ENCODE results near the gene CYRIA.

CYRIA gene

GRCh38 chr2:16645088-16645487, 20.5 kb downstream of the CYRIA start:
- no peak overlapping the region for H3K4me3 ChIP-seq (ENCODE audit: low read depth, low read length)

GRCh38 chr2:16644221-16644925, 21.3 kb downstream of the CYRIA start:
- H3K4me3 ChIP-seq (ENCODE audit: low read depth, low read length), result no peak overlapping the region
- no peak for TF ChIP-seq CTCF (IDR thresholded peaks at IDR 0.05; ENCODE audit: borderline replicate concordance, insufficient read depth, low read depth, low read length)

More at GRCh38 chr2:16645088-16645487, 20.5 kb downstream of the CYRIA start:
- no peak for TF ChIP-seq CTCF (IDR thresholded peaks at IDR 0.05; ENCODE audit: borderline replicate concordance, insufficient read depth, low read depth, low read length)

- TF ChIP-seq CTCF (IDR thresholded peaks at IDR 0.05; ENCODE audit: borderline replicate concordance, insufficient read depth, low read depth, low read length), result no peak
- no peak overlapping the region for H3K4me3 ChIP-seq (ENCODE audit: low read depth, low read length)
These were observed 22.5 kb downstream of the CYRIA start for GRCh38 chr2:16643099-16643498.

GRCh38 chr2:16642088-16642487, 23.5 kb downstream of the CYRIA start:
- no peak overlapping the region for H3K4me3 ChIP-seq (ENCODE audit: low read depth, low read length)
- no peak for TF ChIP-seq CTCF (IDR thresholded peaks at IDR 0.05; ENCODE audit: borderline replicate concordance, insufficient read depth, low read depth, low read length)

- H3K4me3 ChIP-seq (ENCODE audit: low read depth, low read length), result no peak overlapping the region
- TF ChIP-seq CTCF (IDR thresholded peaks at IDR 0.05; ENCODE audit: borderline replicate concordance, insufficient read depth, low read depth, low read length), result no peak
These were observed 24.1 kb downstream of the CYRIA start for GRCh38 chr2:16641509-16641908.

- no peak for TF ChIP-seq CTCF (IDR thresholded peaks at IDR 0.05; ENCODE audit: borderline replicate concordance, insufficient read depth, low read depth, low read length)
These were observed 24.8 kb downstream of the CYRIA start for GRCh38 chr2:16640867-16641266.

GRCh38 chr2:16640001-16640700, 25.5 kb downstream of the CYRIA start:
- TF ChIP-seq CTCF (IDR thresholded peaks at IDR 0.05; ENCODE audit: borderline replicate concordance, insufficient read depth, low read depth, low read length), result no peak
- no peak overlapping the region for H3K4me3 ChIP-seq (ENCODE audit: low read depth, low read length)

More at GRCh38 chr2:16640867-16641266, 24.8 kb downstream of the CYRIA start:
- H3K4me3 ChIP-seq (ENCODE audit: low read depth, low read length), result no peak overlapping the region
